NK-92 (cell line): ENCODE measurements around the gene PALLD.

Experiments used
- DNase-seq: peaks from one replicate; lab custom pipeline; 2025; ENCODE audit not compliant: unreplicated experiment; lab: John Stamatoyannopoulos, UW

Gene PALLD

GRCh38 chr4:168857546-168858314 lies 360.9 kb downstream of the PALLD start:
- no peak for DNase-seq

- no peak for DNase-seq
Observed at GRCh38 chr4:168859100-168859499, 362.2 kb downstream of the PALLD start.

- DNase-seq = no peak
Observed at GRCh38 chr4:168859888-168860694, 363.2 kb downstream of the PALLD start.

GRCh38 chr4:168860827-168861226 lies 364.0 kb downstream of the PALLD start:
- no peak for DNase-seq

- no peak for DNase-seq
Observed at GRCh38 chr4:168863719-168864647, 367.1 kb downstream of the PALLD start.

GRCh38 chr4:168864821-168865541 lies 368.1 kb downstream of the PALLD start:
- DNase-seq = no peak

- DNase-seq = no peak
Observed at GRCh38 chr4:168865854-168866253, 369.0 kb downstream of the PALLD start.

GRCh38 chr4:168866635-168867034 lies 369.8 kb downstream of the PALLD start:
- no peak for DNase-seq

GRCh38 chr4:168867128-168867527 lies 370.3 kb downstream of the PALLD start:
- no peak for DNase-seq

- DNase-seq = no peak
Observed at GRCh38 chr4:168868044-168868781, 371.4 kb downstream of the PALLD start.

GRCh38 chr4:168868802-168869201 lies 371.9 kb downstream of the PALLD start:
- no peak for DNase-seq

- DNase-seq = no peak
Observed at GRCh38 chr4:168870004-168870403, 373.2 kb downstream of the PALLD start.

- no peak for DNase-seq
Observed at GRCh38 chr4:168871632-168872031, 374.8 kb downstream of the PALLD start.

GRCh38 chr4:168874083-168874482 lies 377.2 kb downstream of the PALLD start:
- no peak for DNase-seq

- no peak for DNase-seq
Observed at GRCh38 chr4:168876106-168876505, 379.3 kb downstream of the PALLD start.

GRCh38 chr4:168877511-168878491 lies 380.9 kb downstream of the PALLD start:
- no peak for DNase-seq

- no peak for DNase-seq
Observed at GRCh38 chr4:168878623-168879022, 381.8 kb downstream of the PALLD start.

- no peak for DNase-seq
Observed at GRCh38 chr4:168879188-168879587, 382.3 kb downstream of the PALLD start.
